GM18499 (cell line): ENCODE results near the gene TBL3.
"Not testable (repeated sequence)": the region's sequence is repeated elsewhere in the genome, so short reads cannot be mapped to it uniquely, and the experiment has no call there.

Source experiments
- ATAC-seq: cut with Tn5 transposase; IDR thresholded peaks from one replicate; pipeline ENCODE4 v1.9.1; 2021; ENCODE audit warnings: moderate number of reproducible peaks; ENCODE audit not compliant: insufficient read depth, unreplicated experiment

TBL3 gene

GRCh38 chr16:2011726-2012125 is 39.9 kb downstream of the TBL3 start:
- not testable (repeated sequence) for ATAC-seq

- no peak for ATAC-seq
Observed at GRCh38 chr16:2013527-2013926, 41.7 kb downstream of the TBL3 start.

GRCh38 chr16:2015117-2015946 is 43.5 kb downstream of the TBL3 start:
- no peak for ATAC-seq

DNA sequence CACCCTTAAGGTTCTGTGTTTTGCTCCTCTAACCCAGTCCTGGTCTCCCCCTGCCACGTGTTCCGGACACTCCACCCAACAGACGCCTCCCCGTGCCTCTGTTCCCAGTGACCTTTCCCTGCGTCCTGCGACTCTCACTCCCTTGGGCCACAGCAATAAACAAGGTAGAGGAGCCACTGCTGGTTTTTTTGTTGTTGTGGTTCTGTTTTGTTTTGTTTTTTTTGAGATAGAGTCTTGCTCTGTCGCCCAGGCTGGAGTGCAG is 44.0 kb downstream of the TBL3 start:
- no peak for ATAC-seq

DNA sequence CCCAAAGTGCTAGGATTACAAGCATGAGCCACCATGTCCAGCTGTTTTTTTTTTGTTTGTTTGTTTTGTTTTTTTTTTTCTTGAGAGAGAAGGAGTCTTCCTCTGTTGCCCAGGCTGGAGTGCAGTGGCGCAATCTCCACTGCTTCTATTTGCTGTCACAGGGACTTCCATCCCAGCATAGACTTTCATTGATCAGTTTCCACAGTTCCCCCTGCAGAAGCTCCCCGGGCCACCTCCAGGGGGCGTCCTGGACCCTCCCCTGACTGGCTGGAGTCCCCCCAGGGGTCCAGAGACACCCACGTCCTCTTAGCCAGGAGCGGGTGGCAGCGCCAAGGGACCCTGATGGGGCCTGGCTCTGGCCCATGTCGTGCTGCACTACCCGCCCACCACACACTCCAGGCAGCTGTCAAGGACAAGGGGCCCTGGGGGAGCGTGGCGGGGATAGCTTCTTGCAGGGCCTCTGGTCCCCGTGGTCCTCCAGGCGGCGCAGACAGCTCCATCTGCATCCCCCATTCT is 44.6 kb downstream of the TBL3 start:
- no peak for ATAC-seq

- ATAC-seq, result no peak
Observed at GRCh38 chr16:2019518-2019920, 47.7 kb downstream of the TBL3 start, which contains the start of gene NPW. Gene NPW, plus strand, starts transcription at chr16:2019785.

GRCh38 chr16:2019921-2020831 is 48.3 kb downstream of the TBL3 start:
- ATAC-seq, result no peak

- no peak for ATAC-seq
Observed at GRCh38 chr16:2022723-2023091, 50.9 kb downstream of the TBL3 start.

DNA sequence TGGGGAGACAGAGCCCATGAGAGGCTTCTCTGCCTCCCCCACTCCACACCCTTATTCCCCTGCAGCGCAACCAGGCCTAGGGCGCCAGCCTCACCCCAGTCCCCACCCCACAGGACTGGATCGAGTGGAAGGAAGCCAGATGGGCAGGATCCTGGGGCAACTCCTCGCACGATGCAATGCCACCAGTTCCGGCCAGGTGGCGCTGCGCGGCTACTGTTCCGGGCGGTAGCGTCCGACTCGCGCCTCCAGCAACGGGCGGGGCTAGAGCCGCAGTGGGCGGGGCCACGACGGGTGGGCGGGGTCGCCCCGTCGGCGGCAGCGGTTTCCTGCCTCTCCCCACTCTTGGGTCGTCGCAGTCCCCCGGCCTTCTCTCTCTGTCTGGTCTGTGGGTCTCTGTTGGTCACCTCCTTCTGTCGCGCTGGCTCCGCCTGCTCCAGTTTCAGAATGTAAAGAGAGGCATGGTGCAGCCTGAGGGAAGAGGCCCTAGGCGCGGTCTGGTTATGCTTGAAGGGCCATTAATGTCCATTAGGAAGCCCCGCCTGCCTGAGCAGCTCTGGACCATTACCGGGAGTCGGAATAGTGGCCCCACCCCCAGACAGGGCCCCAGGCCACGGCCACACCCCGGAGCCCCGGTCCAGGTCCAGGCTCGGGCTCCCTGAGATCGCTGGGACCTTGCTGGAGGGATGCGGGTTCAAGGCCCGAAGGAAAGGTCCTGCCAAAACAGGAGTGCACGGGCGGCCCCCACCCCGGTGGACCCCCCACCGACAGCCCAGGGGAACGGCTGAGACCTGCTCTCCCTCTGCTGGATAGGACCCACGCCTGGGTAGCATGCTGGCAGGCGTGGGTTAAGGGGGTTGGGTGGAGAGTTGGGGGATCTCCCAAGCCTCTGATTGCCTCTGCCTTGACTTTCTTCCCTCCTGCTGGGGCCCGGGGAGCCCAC is 51.5 kb downstream of the TBL3 start:
- ATAC-seq, result no peak

DNA sequence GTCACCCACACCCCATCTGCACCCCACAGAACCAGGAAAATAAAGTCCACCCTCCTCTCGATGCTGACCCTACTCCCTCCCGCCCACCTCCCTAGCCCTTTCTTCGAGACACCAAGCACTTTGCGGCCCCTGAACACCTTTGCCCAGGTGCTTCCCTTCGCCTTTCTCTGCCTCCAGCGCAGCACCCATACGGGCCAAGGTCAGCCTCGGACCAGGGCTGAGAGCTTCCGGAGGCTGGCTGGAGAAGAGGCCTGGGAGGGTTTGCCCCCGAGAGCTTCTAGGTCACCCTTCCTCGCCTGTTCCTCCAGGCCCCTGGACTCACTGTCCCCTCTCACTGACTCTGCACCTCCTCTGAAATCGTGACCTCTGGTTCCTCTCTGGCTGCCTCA is 52.2 kb downstream of the TBL3 start:
- no peak for ATAC-seq

- no peak for ATAC-seq
Observed at GRCh38 chr16:2025251-2025650, 53.4 kb downstream of the TBL3 start.

DNA sequence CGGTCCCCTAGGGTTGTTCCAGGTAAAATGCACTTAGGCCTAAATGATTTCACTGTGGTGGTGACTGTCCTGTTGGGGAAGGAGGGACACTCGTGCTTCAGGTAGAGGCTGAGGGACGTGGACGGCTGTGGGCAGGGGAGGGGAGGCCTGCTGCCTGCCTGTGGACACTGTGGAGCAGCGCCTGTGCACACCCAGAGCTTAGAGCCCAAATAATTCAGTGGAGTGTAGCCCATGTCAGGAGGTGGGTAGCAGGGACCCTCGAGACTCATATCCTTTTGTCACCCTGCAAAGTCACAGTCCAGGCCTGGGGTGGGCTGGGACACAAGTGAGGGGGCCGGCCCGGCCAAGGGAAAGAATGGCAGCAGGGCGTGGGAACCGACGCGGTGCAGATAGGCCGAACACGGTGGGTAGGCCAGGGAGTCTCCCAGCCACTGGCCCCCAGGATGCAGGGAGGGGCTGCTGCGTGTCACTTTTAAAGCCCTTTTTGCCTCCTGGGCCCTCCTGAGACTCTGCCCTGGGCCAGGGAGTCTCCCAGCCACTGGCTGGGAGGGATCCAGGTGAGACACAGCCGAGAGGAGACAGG is 54.1 kb downstream of the TBL3 start:
- ATAC-seq, result no peak

DNA sequence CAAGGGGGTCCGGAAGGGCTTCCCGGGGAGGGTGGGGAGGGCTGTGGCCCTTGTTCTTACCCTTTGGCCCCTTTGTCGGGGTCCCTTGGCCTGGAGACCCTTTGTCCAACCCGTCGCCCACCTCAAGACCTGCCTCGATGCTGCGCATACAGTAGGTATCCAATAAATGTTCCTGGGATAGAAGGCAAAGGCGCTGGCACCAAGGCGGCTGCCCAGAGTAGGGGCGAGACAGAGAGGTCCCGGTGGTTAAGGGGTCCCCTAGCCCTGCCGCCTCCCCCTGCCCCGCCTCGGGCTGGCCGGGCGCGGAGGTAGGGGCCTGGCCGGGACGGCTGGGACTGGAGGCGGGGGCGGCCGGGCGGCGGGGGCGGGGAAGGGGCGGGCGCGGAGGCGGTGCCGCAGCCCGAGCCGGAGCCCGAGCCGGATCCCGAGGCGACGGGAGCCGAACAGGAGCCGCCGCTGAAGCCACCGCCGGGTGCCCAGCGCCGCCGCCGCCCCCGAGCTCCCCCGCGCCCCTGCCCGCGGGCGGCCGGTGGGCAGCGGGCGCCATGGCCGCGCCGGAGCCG is 54.7 kb downstream of the TBL3 start, which contains the start of gene NHERF2:
NHERF2 (plus strand) TSS at position 442 of the 563 bp plus-strand sequence; CDS start at position 546, 104 bp downstream.
- no peak for ATAC-seq

DNA sequence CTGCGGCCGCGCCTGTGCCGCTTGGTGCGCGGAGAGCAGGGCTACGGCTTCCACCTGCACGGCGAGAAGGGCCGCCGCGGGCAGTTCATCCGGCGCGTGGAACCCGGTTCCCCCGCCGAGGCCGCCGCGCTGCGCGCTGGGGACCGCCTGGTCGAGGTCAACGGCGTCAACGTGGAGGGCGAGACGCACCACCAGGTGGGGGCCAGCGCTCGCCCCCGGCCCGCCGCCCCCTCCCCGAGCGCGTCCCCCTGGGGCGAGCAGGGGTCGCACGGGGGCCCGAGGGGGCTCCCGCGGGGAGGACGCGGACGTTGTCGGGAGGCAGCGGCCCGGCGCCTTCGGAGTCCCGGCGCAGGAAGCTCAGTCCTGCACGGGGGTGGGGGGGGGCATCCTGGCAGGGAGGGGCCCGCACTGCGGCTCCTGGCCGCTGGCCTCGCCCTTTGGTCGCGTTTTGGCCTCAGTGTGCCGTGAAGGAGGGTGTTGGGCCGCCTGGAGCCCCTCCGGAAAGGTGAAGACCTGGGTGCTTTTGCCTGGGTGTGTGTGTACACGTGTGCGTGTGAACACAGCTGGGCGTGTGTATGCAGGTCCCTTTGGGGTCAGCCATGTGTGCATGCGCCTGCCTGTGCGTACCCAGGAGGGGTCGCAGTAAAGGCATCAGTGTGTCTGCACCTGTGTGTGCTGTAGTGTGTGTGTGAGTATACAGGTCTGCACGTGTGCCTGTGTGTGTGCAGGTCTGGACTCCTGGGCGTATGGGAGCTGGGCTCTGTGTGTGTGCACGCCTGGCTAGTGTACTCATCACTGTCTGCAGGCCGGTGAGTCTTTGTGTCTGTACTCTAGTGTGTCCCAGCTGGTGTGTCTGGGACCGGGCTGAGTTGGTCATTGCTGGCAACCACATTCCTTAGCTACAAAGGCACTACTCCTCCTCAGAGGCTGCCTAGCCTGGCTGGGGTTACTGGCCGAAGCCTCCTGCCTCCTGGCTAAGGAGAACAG is 55.5 kb downstream of the TBL3 start:
- ATAC-seq, result no peak

- ATAC-seq, result no peak
Observed at GRCh38 chr16:2028146-2028545, 56.3 kb downstream of the TBL3 start.

DNA sequence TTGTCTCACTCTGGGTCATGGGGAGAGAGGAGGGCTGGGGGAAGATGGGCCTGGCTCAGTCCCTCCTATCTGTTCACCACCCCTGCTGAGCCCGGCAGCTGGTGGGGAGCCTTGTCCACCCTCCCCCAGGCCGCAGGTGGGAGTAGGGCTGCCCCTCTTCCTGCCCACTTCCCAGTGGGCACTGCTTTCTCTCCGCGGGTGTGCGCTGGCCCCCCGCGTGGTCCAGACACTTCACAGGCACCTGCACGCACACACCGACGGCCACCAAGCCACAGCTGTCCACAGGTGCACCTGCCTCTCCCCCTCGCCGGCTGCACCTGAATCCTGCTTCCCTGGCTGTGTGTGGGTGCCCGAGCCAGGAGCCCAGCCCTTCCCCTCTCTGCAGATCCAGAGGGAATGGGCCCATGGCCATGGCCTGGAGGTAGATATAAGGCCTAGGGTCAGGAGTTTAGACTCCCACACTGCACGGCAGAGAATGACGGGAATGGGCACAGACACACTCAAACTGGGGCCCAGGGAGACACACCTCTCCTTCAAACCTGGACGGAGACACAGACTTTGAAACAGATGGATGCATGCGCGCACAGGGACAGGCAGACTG is 56.9 kb downstream of the TBL3 start:
- ATAC-seq, result no peak

DNA sequence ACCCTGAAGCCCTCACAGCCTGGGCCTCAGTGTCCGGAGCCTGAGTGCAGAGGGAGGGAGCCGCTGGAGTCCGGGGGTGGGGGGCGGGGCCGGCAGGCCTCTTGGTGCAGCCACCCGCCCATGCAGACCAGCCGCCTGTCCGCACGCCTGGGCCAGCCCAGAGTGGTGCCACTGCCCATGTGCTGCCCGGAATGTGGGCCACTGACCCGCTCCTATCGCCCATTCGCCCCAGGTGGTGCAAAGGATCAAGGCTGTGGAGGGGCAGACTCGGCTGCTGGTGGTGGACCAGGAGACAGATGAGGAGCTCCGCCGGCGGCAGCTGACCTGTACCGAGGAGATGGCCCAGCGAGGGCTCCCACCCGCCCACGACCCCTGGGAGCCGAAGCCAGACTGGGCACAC is 57.5 kb downstream of the TBL3 start:
- no peak for ATAC-seq

GRCh38 chr16:2030036-2030435 is 58.2 kb downstream of the TBL3 start:
- ATAC-seq, result no peak
